Stomach (tissue), 9 donors: ENCODE data around the gene POLR2L. TPM values are rescaled to one million over a fixed set of nuclear protein-coding genes. Genes with fewer than 3 reads are reported as not detected.
A peak's percentile ranks its signal among the peaks of the same experiment; 100 is the strongest.

Source experiments
- DNase-seq, 2 donors: peaks; one replicate each; pipeline versions ENCODE4 v3.0.0 to v3.0.0-alpha.2; 2013 to 2019
- H3K27ac ChIP-seq, 5 donors: fragments of 200-600 bp in 4 of 5; sonication (generic) in 4 of 5; one replicate each; pipeline ENCODE4 v1.5.1; 2013 to 2019; ENCODE audit warnings: mild to moderate bottlenecking in 1 of 5, moderate library complexity in 1 of 5
- H3K27me3 ChIP-seq, 3 donors: fragments of 200-600 bp; sonication (generic); one replicate each; pipeline ENCODE4 v1.5.1; 2017 to 2019; ENCODE audit warnings: mixed run types in 1 of 3
- H3K36me3 ChIP-seq, 4 donors: fragments of 200-600 bp; sonication (generic); 1 replicate in 3 of 4; 2 replicates in 1 of 4; pipeline ENCODE4 v1.5.1; 2016 to 2019
- H3K4me1 ChIP-seq, 4 donors: fragments of 200-600 bp; sonication (generic); one replicate each; pipeline ENCODE4 v1.5.1; 2016 to 2019
- H3K4me3 ChIP-seq, 4 donors: fragments of 200-600 bp; sonication (generic) in 3 of 4; one replicate each; pipeline ENCODE4 v1.5.1; 2016 to 2019; ENCODE audit warnings: mild to moderate bottlenecking in 1 of 4
- H3K9me3 ChIP-seq, 4 donors: fragments of 200-600 bp; sonication (generic); one replicate each; pipeline ENCODE4 v1.5.1; 2016 to 2019
- EP300 ChIP-seq: sonication (generic); formaldehyde crosslinking; IDR thresholded peaks from one replicate; pipeline ENCODE4 v1.6.1; 2017; ENCODE audit warnings: antibody characterized with exemption
- POLR2A ChIP-seq, 4 donors: fragments of 450-650 bp; IDR thresholded peaks; one replicate each; pipeline ENCODE4 v1.6.1; 2016; ENCODE audit warnings: antibody characterized with exemption in 4 of 4, control low read depth in 2 of 4, mild to moderate bottlenecking in 1 of 4, moderate library complexity in 1 of 4
- POLR2AphosphoS5 ChIP-seq, 3 donors: sonication (generic); formaldehyde crosslinking; IDR thresholded peaks; one replicate each; pipeline ENCODE4 v1.6.1; 2016; ENCODE audit warnings: antibody characterized with exemption in 3 of 3
- WGBS, 5 donors: extraction: QIAGEN DNeasy Blood & Tissue Kit in 3 of 5; methylation state at CpG; one replicate each; pipeline versions ENCODE4 v1.1.5 to v1.1.7; 2013 to 2018; 5-methylcytosine and 5-hydroxymethylcytosine counted together
- intact Hi-C: fragments of 100-400 bp; cut with DNase I; formaldehyde crosslinking; loops from one replicate; pipeline ENCODE4 v1.15.1; 2023; ENCODE audit warnings: low total_unique reads
- polyA plus RNA-seq, 3 donors: library from polyadenylated mRNA; stranded (reverse); fragments of 200-250 nt; gene quantifications; one replicate each; pipeline ENCODE4 v1.2.3, GENCODE V29; 2013
- total RNA-seq, 5 donors: library from RNA; depleted of rRNA; stranded (reverse); fragments of >200 nt; gene quantifications; one replicate each; pipeline versions ENCODE4 v1.1.0 to v1.2.3, GENCODE V29; 2014 to 2016
- TF ChIP-seq, protein P1 (sequence below), 7 experiments: fragments of 450-650 bp in 4 of 7; fragments of 200-600 bp in 3 of 7; sonication (generic) in 3 of 7; IDR thresholded peaks; one replicate each; pipeline ENCODE4 v1.5.1; 2016 to 2019; ENCODE audit warnings: antibody characterized with exemption in 7 of 7, control low read depth in 2 of 7, mild to moderate bottlenecking in 1 of 7
- donor health status: healthy with polysubstance abuse.
- donor health status: Bipolar disorder and iron deficiency.
- donor health status: healthy.

POLR2L gene
- total and polyA plus RNA-seq, 8 donors: 13.8 to 407 (median 110) TPM

DNA sequence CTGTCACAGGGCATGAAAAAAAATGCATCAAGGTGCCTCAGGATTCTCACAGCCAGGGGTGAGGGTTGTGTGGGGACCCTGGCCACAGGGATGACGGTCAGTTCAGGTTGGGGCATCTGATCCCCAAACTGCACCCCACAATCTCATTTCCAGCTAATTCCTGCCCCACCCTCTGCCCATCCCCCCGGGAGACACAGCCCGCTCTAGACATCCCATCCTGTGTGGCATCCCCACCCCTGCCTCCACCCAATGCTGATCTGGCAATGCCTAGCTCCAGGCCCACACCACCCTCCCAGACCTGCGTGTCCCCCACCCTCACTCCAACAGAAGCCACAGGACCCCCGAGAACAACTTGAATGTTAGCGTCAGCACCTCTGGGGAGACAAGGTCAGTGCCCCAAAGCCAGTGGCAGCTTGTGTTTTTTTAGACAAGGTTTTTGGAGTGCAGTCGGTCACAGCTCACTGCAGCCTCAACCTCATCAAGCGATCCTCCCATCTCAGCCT, 25.6 kb upstream of the POLR2L start:
- Histone ChIP-seq H3K27me3 (no peaks in the 10 kb centered on the region), H3K9me3 (no peaks in the 10 kb centered on the region), H3K27ac (no peak overlapping the region), H3K4me3 (no peak overlapping the region), H3K4me1 (peaks cover 0 to 4% (median under 1%) of the 10 kb centered on the region in 4 donors), H3K36me3 (peaks cover 3 to 74% (median 54%) of the 10 kb centered on the region in 4 donors)
- DNase-seq: no peak
- intact Hi-C loops: no loop called here
- 85 to 89% (median 87%) methylated on average over 5 to 8 of the region's 8 CpGs for WGBS, 5 donors
- TF ChIP-seq, protein P1, sequence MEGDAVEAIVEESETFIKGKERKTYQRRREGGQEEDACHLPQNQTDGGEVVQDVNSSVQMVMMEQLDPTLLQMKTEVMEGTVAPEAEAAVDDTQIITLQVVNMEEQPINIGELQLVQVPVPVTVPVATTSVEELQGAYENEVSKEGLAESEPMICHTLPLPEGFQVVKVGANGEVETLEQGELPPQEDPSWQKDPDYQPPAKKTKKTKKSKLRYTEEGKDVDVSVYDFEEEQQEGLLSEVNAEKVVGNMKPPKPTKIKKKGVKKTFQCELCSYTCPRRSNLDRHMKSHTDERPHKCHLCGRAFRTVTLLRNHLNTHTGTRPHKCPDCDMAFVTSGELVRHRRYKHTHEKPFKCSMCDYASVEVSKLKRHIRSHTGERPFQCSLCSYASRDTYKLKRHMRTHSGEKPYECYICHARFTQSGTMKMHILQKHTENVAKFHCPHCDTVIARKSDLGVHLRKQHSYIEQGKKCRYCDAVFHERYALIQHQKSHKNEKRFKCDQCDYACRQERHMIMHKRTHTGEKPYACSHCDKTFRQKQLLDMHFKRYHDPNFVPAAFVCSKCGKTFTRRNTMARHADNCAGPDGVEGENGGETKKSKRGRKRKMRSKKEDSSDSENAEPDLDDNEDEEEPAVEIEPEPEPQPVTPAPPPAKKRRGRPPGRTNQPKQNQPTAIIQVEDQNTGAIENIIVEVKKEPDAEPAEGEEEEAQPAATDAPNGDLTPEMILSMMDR (IDR thresholded peaks at IDR 0.05): no peak
- TF ChIP-seq POLR2A (IDR thresholded peaks at IDR 0.05) (no peak), POLR2AphosphoS5 (IDR thresholded peaks at IDR 0.05) (no peak), EP300 (no peak)

GRCh38 chr11:866481-866880, 24.2 kb upstream of the POLR2L start:
- Histone ChIP-seq H3K36me3 (peaks cover 3 to 79% (median 60%) of the 10 kb centered on the region in 4 donors), H3K4me3 (no peak overlapping the region)
- intact Hi-C loops: no loop called here

DNA sequence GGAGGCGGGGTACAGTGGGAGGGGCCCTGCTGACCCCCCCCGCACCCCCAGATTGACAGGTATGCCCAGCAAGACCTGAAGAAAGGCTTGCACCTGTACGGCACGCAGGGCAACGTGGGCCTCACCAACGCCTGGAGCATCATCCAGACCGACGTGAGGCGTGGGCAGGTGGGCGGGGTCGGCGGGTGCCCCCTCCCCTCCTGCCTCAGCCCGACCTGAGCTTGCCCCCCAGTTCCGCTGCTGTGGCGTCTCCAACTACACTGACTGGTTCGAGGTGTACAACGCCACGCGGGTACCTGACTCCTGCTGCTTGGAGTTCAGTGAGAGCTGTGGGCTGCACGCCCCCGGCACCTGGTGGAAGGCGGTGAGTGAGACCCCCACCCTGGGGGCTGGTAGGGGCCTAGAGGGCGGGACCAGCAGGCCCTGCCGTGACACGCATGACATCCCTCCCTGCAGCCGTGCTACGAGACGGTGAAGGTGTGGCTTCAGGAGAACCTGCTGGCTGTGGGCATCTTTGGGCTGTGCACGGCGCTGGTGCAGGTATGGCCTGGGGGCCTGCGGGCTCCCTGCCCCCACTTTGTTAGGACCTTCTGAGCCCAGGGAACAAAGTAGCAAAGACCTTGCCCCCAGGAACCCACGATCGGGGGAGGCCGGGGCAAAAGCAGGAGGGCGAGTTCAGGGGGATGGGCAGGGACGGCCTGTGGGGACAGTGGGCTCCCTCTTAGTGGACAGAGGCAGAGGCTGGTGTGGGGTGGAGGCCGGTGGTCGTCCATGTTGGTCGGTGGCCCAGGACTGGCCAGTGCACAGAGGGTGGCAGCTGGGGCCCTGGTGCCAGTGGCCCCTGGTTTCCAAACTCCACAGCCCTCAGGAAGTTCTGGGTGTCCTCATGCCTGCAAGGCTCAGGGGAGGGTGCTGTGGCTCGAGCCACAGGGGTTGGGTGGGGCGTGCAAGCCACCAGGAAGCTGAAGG, 23.4 kb upstream of the POLR2L start:
- 77 to 92% (median 78%) methylated on average over 17 to 41 of the region's 41 CpGs for WGBS, 5 donors
- H3K4me3 ChIP-seq: no peak overlapping the region
- H3K27me3 ChIP-seq: no peaks in the 10 kb centered on the region
- H3K4me1 ChIP-seq: peaks cover 0 to 16% (median 13%) of the 10 kb centered on the region in 4 donors
- peak in 1 of 2 donors; percentile 26 for DNase-seq
- no peaks in the 10 kb centered on the region for H3K9me3 ChIP-seq
- H3K36me3 ChIP-seq: peaks cover 3 to 79% (median 60%) of the 10 kb centered on the region in 4 donors
- intact Hi-C loops: no loop called here
- TF ChIP-seq POLR2AphosphoS5 (IDR thresholded peaks at IDR 0.05) (no peak), POLR2A (IDR thresholded peaks at IDR 0.05) (no peak), EP300 (no peak)
- TF ChIP-seq, protein P1 (IDR thresholded peaks at IDR 0.05): no peak
- H3K27ac ChIP-seq: no peak overlapping the region

More at GRCh38 chr11:866481-866880, 24.2 kb upstream of the POLR2L start:
- DNase-seq: no peak
- Histone ChIP-seq H3K9me3 (no peaks in the 10 kb centered on the region), H3K27me3 (no peaks in the 10 kb centered on the region), H3K27ac (no peak overlapping the region), H3K4me1 (peaks cover 0 to 16% (median 13%) of the 10 kb centered on the region in 4 donors)
- 84 to 89% (median 87%) methylated on average over 7 to 14 of the region's 14 CpGs for WGBS, 5 donors
- TF ChIP-seq, protein P1 (IDR thresholded peaks at IDR 0.05): no peak
- TF ChIP-seq POLR2A (IDR thresholded peaks at IDR 0.05): no peak

- TF ChIP-seq, protein P1 (IDR thresholded peaks at IDR 0.05): no peak
- TF ChIP-seq POLR2AphosphoS5 (IDR thresholded peaks at IDR 0.05) (no peak), POLR2A (IDR thresholded peaks at IDR 0.05) (no peak), EP300 (no peak)
- Histone ChIP-seq H3K4me3 (no peak overlapping the region), H3K27me3 (no peaks in the 10 kb centered on the region), H3K36me3 (peaks cover 3 to 75% (median 60%) of the 10 kb centered on the region in 4 donors), H3K4me1 (peaks cover 4 to 21% (median 20%) of the 10 kb centered on the region in 4 donors), H3K27ac (no peak overlapping the region), H3K9me3 (no peaks in the 10 kb centered on the region)
- 77 to 94% (median 86%) methylated on average over 6 to 11 of the region's 11 CpGs for WGBS, 5 donors
- intact Hi-C loops: no loop called here
- no peak for DNase-seq
These were observed 22.6 kb upstream of the POLR2L start for GRCh38 chr11:864898-865297.
